MV-4-11 (cell line): ENCODE measurements around the gene OR1N2.
"Not testable (repeated sequence)": the region's sequence is repeated elsewhere in the genome, so short reads cannot be mapped to it uniquely, and the experiment has no call there.

ENCODE experiments used
- DNase-seq: peaks from one replicate; lab custom pipeline; 2025; lab: John Stamatoyannopoulos, UW

Gene OR1N2, protein sequence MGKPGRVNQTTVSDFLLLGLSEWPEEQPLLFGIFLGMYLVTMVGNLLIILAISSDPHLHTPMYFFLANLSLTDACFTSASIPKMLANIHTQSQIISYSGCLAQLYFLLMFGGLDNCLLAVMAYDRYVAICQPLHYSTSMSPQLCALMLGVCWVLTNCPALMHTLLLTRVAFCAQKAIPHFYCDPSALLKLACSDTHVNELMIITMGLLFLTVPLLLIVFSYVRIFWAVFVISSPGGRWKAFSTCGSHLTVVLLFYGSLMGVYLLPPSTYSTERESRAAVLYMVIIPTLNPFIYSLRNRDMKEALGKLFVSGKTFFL

GRCh38 chr9:122552812-122553211, at the start of gene OR1N2:
Gene OR1N2, plus strand, starts transcription at chr9:122553112. Its CDS starts 100 bp downstream, at chr9:122553212.
- no peak for DNase-seq

DNA sequence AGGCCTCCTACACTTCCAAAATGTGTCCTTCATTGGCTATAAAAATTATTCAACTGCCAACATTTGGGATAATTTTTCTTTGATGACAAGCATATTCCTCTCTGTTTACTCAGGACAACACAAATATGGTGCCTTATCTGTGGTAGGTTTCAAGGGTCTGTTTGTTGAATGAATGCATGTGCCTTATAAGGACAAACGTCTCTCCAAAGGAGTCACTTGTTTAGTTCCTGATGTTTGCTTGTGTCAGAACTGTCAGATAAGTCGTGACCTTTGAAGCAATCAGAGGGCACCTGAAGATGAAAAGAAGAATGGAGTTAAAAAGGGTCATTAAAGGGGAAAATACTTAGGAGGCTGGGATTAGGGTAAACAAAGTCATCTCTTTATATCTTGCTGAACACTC, 45.9 kb upstream of the OR1N2 start:
- no peak for DNase-seq

DNA sequence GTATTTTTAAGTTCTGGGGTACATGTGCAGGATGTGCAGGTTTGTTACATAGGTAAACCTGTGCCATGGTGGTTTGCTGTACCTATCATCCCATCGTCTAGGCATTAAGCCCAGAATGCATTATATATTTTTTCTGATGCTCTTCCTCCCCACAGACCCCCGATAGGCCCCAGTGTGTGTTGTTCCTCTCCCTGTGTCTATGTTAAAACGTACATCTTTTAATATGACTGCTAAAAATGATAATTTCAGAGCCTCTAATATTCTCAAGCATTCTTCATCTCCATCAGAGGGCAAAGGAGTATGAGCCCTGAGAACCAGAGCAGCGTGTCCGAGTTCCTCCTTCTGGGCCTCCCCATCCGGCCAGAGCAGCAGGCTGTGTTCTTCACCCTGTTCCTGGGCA, 42.4 kb upstream of the OR1N2 start, which contains the start of gene OR1J2:
Gene OR1J2 (plus strand): TSS at position 301 of the 400 bp plus-strand sequence. CDS start 0 bp downstream, at position 301.
- no peak for DNase-seq

GRCh38 chr9:122518226-122518625, 34.7 kb upstream of the OR1N2 start:
- no peak for DNase-seq

GRCh38 chr9:122518841-122519240, 34.1 kb upstream of the OR1N2 start, which contains the start of gene OR1J4:
Gene OR1J4, plus strand, starts transcription at chr9:122519141. Its CDS starts 0 bp downstream, at chr9:122519141.
- no peak for DNase-seq

- DNase-seq = no peak
Measured at GRCh38 chr9:122519376-122519775, 33.5 kb upstream of the OR1N2 start.

DNA sequence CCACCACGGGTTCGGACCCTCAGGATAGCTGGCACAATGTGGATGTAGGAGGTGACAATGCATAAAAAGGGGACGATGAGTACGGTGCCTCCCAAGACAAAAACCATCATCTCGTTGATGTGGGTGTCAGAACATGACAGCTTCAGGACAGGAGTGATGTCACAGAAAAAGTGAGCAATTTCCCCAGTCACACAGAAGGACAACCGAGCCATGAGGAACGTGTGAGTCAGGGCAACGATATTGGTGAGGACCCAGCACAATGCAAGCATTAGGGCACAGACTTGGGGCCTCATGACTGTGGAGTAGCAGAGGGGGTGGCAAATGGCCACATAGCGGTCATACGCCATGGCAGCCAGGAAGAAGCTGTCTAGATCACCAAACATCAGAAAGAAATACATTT, 26.3 kb upstream of the OR1N2 start:
- DNase-seq = no peak

GRCh38 chr9:122527193-122527592, 25.7 kb upstream of the OR1N2 start, which contains the start of gene OR1N1:
Gene OR1N1, minus strand, starts transcription at chr9:122527293. Its CDS starts 0 bp downstream, at chr9:122527293.
- DNase-seq = no peak

- DNase-seq = not testable (repeated sequence)
Measured at GRCh38 chr9:122531157-122531556, 21.8 kb upstream of the OR1N2 start.

DNA sequence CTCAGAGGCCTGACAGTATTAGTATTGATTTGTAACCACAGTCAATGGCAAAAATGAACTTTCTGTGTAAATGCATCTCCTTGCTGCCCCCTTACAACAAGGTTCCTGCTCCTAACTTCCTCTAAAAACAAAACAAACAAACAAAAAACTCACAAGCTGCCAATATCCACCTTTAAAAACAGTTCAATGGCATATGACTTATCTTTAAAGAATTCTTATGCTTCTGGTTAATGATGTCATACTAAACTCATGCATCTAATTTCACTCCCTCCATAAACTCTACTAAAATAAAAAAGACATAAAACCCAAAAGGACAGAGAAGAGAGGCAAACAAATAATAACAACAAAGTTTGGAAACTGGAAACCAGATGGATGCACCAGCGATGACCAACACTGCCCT, 16.8 kb upstream of the OR1N2 start:
- DNase-seq = no peak

DNA sequence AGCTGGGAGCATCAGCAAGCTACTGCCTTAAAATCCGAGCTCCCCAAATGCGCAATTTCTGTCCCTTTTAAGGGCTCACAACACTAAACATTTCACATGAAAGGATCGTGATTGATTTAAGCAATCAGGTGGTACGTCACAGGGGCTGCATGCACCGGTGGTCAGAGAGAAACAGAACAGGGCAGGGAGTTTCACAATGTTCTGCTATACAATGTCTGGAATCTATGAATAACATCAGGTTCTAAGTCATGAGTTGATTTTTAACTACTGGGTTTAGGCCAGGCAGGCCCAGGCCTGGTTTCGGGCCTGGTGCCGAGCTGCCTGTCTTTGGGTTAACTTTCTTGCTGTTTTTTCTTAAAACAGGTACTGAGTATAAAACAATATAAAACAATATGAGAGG, 15.8 kb upstream of the OR1N2 start:
- not testable (repeated sequence) for DNase-seq

DNA sequence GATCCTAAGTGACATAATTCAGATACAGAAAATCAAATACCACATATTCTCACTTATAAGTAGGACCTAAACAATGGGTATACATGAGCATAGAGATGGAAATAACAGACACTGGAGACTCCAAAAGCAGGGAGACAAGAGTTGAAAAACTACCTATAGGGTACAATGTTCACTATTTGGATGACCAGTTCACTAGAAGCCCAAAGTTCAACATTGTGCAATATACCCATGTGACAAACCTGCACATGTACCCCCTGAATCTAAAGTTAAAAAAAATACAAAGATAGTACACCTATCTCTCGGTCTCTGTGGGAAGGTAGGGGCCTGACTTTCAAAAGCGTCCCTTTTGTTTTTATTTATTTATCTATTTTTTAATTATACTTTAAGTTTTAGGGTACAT, 14.2 kb upstream of the OR1N2 start:
- DNase-seq = no peak

DNA sequence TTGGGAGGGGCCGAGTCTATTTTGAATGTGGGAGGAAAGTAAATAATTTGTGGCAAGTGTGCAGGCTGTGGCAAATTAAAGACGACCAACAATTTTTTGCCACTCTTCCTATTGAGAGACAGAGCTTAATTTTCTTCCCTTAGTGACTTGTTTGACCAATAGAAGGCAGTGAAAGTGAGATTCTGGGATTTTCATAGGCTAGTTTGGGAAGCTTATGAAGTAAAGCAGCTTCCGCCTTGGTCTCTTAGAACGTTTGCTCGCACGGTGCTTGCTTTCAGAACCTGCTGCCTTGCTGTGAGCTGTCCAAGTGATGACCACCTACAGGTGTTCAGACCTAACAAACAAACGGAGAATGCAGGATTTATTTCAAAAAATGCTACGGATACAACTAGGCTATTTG, 6.7 kb upstream of the OR1N2 start:
- DNase-seq = no peak

GRCh38 chr9:122551371-122551770, 1.5 kb upstream of the OR1N2 start:
- no peak for DNase-seq

- no peak for DNase-seq
Measured at GRCh38 chr9:122561446-122561845, 8.5 kb downstream of the OR1N2 start.

- DNase-seq = no peak
Measured at GRCh38 chr9:122562134-122562760, 9.3 kb downstream of the OR1N2 start.

- DNase-seq = no peak
Measured at GRCh38 chr9:122567901-122568300, 15.0 kb downstream of the OR1N2 start.

GRCh38 chr9:122572456-122572855, 19.5 kb downstream of the OR1N2 start:
- DNase-seq = no peak

DNA sequence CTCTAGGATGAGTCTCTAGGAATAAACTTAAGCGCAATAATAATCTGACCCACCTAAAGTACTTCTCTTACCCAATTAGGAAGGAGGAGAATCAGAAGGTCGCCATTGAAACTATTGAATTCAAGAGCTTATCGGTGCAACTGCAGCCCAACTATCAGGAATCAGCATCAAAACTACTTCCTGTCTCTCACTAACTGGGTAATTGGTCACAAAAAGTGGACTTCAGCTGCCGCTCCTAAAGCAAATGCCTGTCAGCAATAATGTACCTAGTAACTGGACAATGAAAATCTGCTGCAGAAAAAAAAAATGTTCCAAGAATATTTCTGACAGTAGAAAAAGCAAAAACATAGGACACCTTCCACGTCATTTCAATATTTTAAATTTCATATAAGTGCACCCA, 27.0 kb downstream of the OR1N2 start:
- no peak for DNase-seq

DNA sequence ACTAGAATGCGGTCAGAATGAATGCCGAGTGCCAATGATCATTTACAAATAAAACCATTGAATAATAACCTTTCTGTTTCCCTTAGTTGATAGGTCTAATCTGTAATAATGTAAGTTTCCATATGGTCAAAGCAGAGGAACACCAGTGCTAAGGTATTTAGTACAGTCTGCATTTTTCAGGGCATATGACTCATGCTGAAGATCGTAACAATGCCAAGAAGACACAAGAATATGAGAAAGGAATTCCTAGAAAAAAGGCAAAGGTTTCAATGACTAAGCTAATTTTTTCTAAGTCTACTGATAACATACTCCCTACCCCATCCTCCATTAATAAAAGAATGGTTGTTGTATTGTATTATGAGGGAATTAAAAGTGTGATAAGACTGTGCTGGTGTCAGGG, 27.4 kb downstream of the OR1N2 start:
- DNase-seq = no peak

- DNase-seq = not testable (repeated sequence)
Measured at GRCh38 chr9:122583284-122583683, 30.4 kb downstream of the OR1N2 start, which contains the start of gene OR1L8. Gene OR1L8, minus strand, starts transcription at chr9:122583384. Its CDS starts 14,907 bp downstream, at chr9:122568477.
